Adipocyte (in vitro differentiated cells): ENCODE results near the gene GPC3.

Source experiments
- DNase-seq: peaks from one replicate; pipeline ENCODE4 v3.0.0-alpha.2; 2015; ENCODE audit warnings: low read depth
- H3K27me3 ChIP-seq: replicated peaks from 2 replicates; pipeline ENCODE4 v1.7.0; 2013; ENCODE audit warnings: mild to moderate bottlenecking, low read length, moderate library complexity; ENCODE audit not compliant: control insufficient read depth, insufficient read depth
- H3K36me3 ChIP-seq: 2 replicates; pipeline ENCODE4 v1.7.0; 2013; ENCODE audit warnings: low read length, mild to moderate bottlenecking, moderate library complexity; ENCODE audit not compliant: control insufficient read depth, insufficient read depth, severe bottlenecking
- H3K4me1 ChIP-seq: 2 replicates; pipeline ENCODE4 v1.7.0; 2013; ENCODE audit warnings: mild to moderate bottlenecking, low read length, moderate library complexity; ENCODE audit not compliant: control insufficient read depth, insufficient read depth
- H3K4me3 ChIP-seq: 2 replicates; pipeline ENCODE4 v1.7.0; 2013; ENCODE audit warnings: mild to moderate bottlenecking, low read length, moderate library complexity
- H3K9ac ChIP-seq: 2 replicates; pipeline ENCODE4 v1.7.0; 2013; ENCODE audit warnings: mild to moderate bottlenecking, low read length, moderate library complexity
- H3K9me3 ChIP-seq: 2 replicates; pipeline ENCODE4 v1.7.0; 2013; ENCODE audit warnings: mild to moderate bottlenecking, low read length, moderate library complexity; ENCODE audit not compliant: control insufficient read depth

The GPC3 gene

GRCh38 chrX:133523526-133523925 is 461.9 kb downstream of the GPC3 start:
- no peaks in the 10 kb centered on the region for H3K36me3 ChIP-seq
- no peak overlapping the region for H3K9ac ChIP-seq
- DNase-seq: no peak
- H3K27me3 ChIP-seq: peaks cover 4% of the 10 kb centered on the region
- no peak overlapping the region for H3K4me3 ChIP-seq
- no peaks in the 10 kb centered on the region for H3K9me3 ChIP-seq
- peaks cover 6% of the 10 kb centered on the region for H3K4me1 ChIP-seq

DNA sequence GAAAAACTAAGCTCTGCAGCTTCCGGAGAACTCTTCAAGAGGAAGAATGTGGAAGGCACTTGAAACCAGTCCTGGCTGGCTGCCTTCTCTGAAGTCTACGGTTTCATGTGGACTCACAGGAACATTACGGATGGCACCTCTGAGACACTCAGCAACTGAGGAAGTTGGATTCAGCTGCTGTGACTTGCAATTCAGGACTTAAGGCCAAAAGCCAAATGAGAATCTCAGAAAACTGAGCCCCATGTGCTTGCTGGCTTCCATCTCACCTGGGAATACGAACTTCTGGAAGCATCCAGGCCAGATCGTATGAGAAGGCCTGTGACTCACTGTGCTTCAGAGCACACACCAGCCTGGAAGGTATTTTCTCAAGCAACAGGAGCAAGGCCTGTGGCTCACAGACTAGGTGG is 462.3 kb downstream of the GPC3 start:
- H3K36me3 ChIP-seq: no peaks in the 10 kb centered on the region
- H3K9me3 ChIP-seq: peaks cover 3% of the 10 kb centered on the region
- no peak for DNase-seq
- peaks cover 6% of the 10 kb centered on the region for H3K4me1 ChIP-seq
- no peak overlapping the region for H3K9ac ChIP-seq
- H3K4me3 ChIP-seq: no peak overlapping the region
- H3K27me3 ChIP-seq: peaks cover 4% of the 10 kb centered on the region

GRCh38 chrX:133516686-133517085 is 468.7 kb downstream of the GPC3 start:
- no peaks in the 10 kb centered on the region for H3K36me3 ChIP-seq
- peaks cover 39% of the 10 kb centered on the region for H3K4me1 ChIP-seq
- peak overlapping the region; percentile 20 for H3K9ac ChIP-seq
- peaks cover 7% of the 10 kb centered on the region for H3K9me3 ChIP-seq
- H3K27me3 ChIP-seq: no peaks in the 10 kb centered on the region
- DNase-seq: peak; percentile 61
- H3K4me3 ChIP-seq: no peak overlapping the region

- H3K36me3 ChIP-seq: no peaks in the 10 kb centered on the region
- no peak for DNase-seq
- peaks cover 1% of the 10 kb centered on the region for H3K27me3 ChIP-seq
- H3K9me3 ChIP-seq: peaks cover 7% of the 10 kb centered on the region
- peaks cover 39% of the 10 kb centered on the region for H3K4me1 ChIP-seq
- no peak overlapping the region for H3K4me3 ChIP-seq
- no peak overlapping the region for H3K9ac ChIP-seq
Observed at GRCh38 chrX:133514486-133514885, 470.9 kb downstream of the GPC3 start.

- peaks cover 39% of the 10 kb centered on the region for H3K4me1 ChIP-seq
- no peaks in the 10 kb centered on the region for H3K36me3 ChIP-seq
- no peak overlapping the region for H3K4me3 ChIP-seq
- peaks cover 4% of the 10 kb centered on the region for H3K9me3 ChIP-seq
- H3K27me3 ChIP-seq: peaks cover 7% of the 10 kb centered on the region
- H3K9ac ChIP-seq: no peak overlapping the region
- DNase-seq: no peak
Observed at GRCh38 chrX:133513123-133513522, 472.3 kb downstream of the GPC3 start.

DNA sequence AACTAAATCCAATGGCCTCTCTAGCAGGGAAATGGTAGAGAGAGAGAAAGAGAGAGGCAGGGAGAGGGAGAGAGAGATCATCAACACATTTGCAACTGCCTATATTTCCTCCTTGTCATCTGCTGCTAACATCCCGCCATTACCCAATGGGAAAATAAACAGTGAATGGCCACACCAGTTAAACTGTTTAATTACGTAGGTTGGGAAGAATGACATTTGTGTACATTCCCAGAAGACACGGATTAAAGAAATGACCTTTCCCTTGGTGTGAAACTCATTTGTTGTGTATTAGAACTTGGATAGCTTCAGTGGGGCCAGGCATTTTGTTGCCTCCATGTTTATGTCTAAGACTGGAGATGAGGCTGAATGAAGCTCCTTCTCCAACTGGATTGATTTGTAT is 474.4 kb downstream of the GPC3 start:
- no peak overlapping the region for H3K9ac ChIP-seq
- H3K27me3 ChIP-seq: peaks cover 7% of the 10 kb centered on the region
- DNase-seq: no peak
- no peak overlapping the region for H3K4me3 ChIP-seq
- H3K4me1 ChIP-seq: peaks cover 26% of the 10 kb centered on the region
- no peaks in the 10 kb centered on the region for H3K9me3 ChIP-seq
- no peaks in the 10 kb centered on the region for H3K36me3 ChIP-seq

GRCh38 chrX:133497356-133497755 is 488.0 kb downstream of the GPC3 start:
- DNase-seq: no peak
- peaks cover 19% of the 10 kb centered on the region for H3K4me1 ChIP-seq
- H3K9ac ChIP-seq: no peak overlapping the region

GRCh38 chrX:133495464-133496391 is 489.7 kb downstream of the GPC3 start:
- H3K9me3 ChIP-seq: no peaks in the 10 kb centered on the region
- peak; percentile 82 for DNase-seq
- H3K27me3 ChIP-seq: peaks cover 4% of the 10 kb centered on the region
- H3K36me3 ChIP-seq: no peaks in the 10 kb centered on the region
- peak overlapping the region; percentile 59 for H3K4me3 ChIP-seq
- peaks cover 19% of the 10 kb centered on the region for H3K4me1 ChIP-seq
- peak overlapping the region; percentile 68 for H3K9ac ChIP-seq

More at GRCh38 chrX:133497356-133497755, 488.0 kb downstream of the GPC3 start:
- Histone ChIP-seq H3K4me3 (no peak overlapping the region), H3K27me3 (peaks cover 4% of the 10 kb centered on the region), H3K9me3 (no peaks in the 10 kb centered on the region), H3K36me3 (no peaks in the 10 kb centered on the region)

- no peaks in the 10 kb centered on the region for H3K9me3 ChIP-seq
- H3K27me3 ChIP-seq: peaks cover 4% of the 10 kb centered on the region
- no peaks in the 10 kb centered on the region for H3K36me3 ChIP-seq
- H3K4me1 ChIP-seq: peaks cover 14% of the 10 kb centered on the region
- DNase-seq: peak; percentile 51
- H3K4me3 ChIP-seq: no peak overlapping the region
- no peak overlapping the region for H3K9ac ChIP-seq
Observed at GRCh38 chrX:133493366-133493765, 492.0 kb downstream of the GPC3 start.

DNA sequence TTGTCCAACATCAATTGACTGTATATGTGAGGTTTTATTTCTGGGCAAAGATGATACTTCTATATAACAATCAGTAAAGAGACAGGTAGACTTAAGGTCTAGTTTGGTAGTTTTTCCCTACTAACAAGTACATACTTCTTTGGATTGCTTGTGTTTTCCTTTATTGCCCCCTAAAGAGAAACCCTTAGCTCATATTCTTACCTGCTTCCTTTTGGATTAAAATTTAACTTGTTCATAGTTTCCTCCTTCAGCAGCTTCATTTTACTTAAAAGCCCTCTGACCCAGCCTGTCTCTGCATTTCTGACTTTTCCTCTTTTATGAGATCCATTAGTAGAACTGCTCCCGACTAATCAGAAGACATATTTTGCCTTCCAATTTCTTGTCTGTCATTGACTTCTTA is 494.4 kb downstream of the GPC3 start:
- Histone ChIP-seq H3K27me3 (peaks cover 4% of the 10 kb centered on the region), H3K4me3 (no peak overlapping the region), H3K36me3 (no peaks in the 10 kb centered on the region), H3K4me1 (peaks cover 12% of the 10 kb centered on the region), H3K9ac (no peak overlapping the region), H3K9me3 (no peaks in the 10 kb centered on the region)
- no peak for DNase-seq
